ENCODE measurements around the gene ANGEL2. TPM values are rescaled to one million over a fixed set of nuclear protein-coding genes. Genes with fewer than 3 reads are reported as not detected.

Gene ANGEL2
- total RNA-seq, 1 donor from 2014 or later, result 55.2 TPM

GRCh38 chr1:212951947-212952640 lies 63.6 kb downstream of the ANGEL2 start:
- peak overlapping the region in 1 of 2 donors; percentile 62 for H3K4me3 ChIP-seq
- no peaks in the 10 kb centered on the region for H3K27me3 ChIP-seq
- no peaks in the 10 kb centered on the region for H3K36me3 ChIP-seq
- DNase-seq (ENCODE audit: extremely low spot score in 2 of 2), result no peak
- no peaks in the 10 kb centered on the region for H3K9me3 ChIP-seq
- intact Hi-C loops (cut with DNase I), result no loop called here
- peaks cover 27% of the 10 kb centered on the region for H3K4me1 ChIP-seq
- H3K27ac ChIP-seq, result peak overlapping the region; percentile 3
- no peak for TF ChIP-seq CTCF (IDR thresholded peaks at IDR 0.05)
- no peak for TF ChIP-seq POLR2AphosphoS5 (IDR thresholded peaks at IDR 0.05; ENCODE audit: insufficient read depth in 1 of 2, low read depth in 1 of 2)

GRCh38 chr1:212951126-212951946 lies 64.3 kb downstream of the ANGEL2 start:
- intact Hi-C loops (cut with DNase I), result no loop called here
- peak overlapping the region; percentile 54 for H3K27ac ChIP-seq

GRCh38 chr1:212950243-212951125 lies 65.2 kb downstream of the ANGEL2 start, which contains the start of gene VASH2:
Gene VASH2, plus strand, starts transcription at chr1:212950541. Its CDS starts 1,002 bp downstream, at chr1:212951543.
- DNase-seq (ENCODE audit: extremely low spot score in 2 of 2), result no peak
- peaks cover 27% of the 10 kb centered on the region for H3K4me1 ChIP-seq
- H3K27me3 ChIP-seq, result no peaks in the 10 kb centered on the region
- no peaks in the 10 kb centered on the region for H3K9me3 ChIP-seq
- peak within 1 kb of the TSS; percentile 54 for H3K27ac ChIP-seq
- TF ChIP-seq POLR2A (IDR thresholded peaks at IDR 0.05) (no peak), POLR2AphosphoS5 (IDR thresholded peaks at IDR 0.05; ENCODE audit: insufficient read depth in 1 of 2, low read depth in 1 of 2) (peak; percentile 47 to 56), CTCF (IDR thresholded peaks at IDR 0.05) (no peak)
- intact Hi-C loops (cut with DNase I), result no loop called here
- H3K4me3 ChIP-seq, result peak within 1 kb of the TSS; percentile 56 to 62
- H3K36me3 ChIP-seq, result no peaks in the 10 kb centered on the region

More at GRCh38 chr1:212951126-212951946, 64.3 kb downstream of the ANGEL2 start:
- Histone ChIP-seq H3K27me3 (no peaks in the 10 kb centered on the region), H3K4me3 (peak overlapping the region; percentile 56 to 62), H3K4me1 (peaks cover 27% of the 10 kb centered on the region), H3K9me3 (no peaks in the 10 kb centered on the region), H3K36me3 (no peaks in the 10 kb centered on the region)
- no peak for DNase-seq (ENCODE audit: extremely low spot score in 2 of 2)
- TF ChIP-seq POLR2AphosphoS5 (IDR thresholded peaks at IDR 0.05; ENCODE audit: insufficient read depth in 1 of 2, low read depth in 1 of 2), result no peak
- no peak for TF ChIP-seq CTCF (IDR thresholded peaks at IDR 0.05)
- TF ChIP-seq POLR2A (IDR thresholded peaks at IDR 0.05), result no peak

- no peak for TF ChIP-seq POLR2AphosphoS5 (IDR thresholded peaks at IDR 0.05; ENCODE audit: insufficient read depth in 1 of 2, low read depth in 1 of 2)
- TF ChIP-seq CTCF (IDR thresholded peaks at IDR 0.05), result no peak
- TF ChIP-seq POLR2A (IDR thresholded peaks at IDR 0.05), result no peak
- Histone ChIP-seq H3K27ac (no peak overlapping the region), H3K9me3 (no peaks in the 10 kb centered on the region), H3K4me1 (peaks cover 27% of the 10 kb centered on the region), H3K27me3 (no peaks in the 10 kb centered on the region), H3K36me3 (no peaks in the 10 kb centered on the region), H3K4me3 (peak overlapping the region; percentile 56 to 62)
- no peak for DNase-seq (ENCODE audit: extremely low spot score in 2 of 2)
- intact Hi-C loops (cut with DNase I), result no loop called here
These were observed 65.9 kb downstream of the ANGEL2 start for GRCh38 chr1:212949771-212950170.
